Nucleus accumbens (tissue), 56 donors: ENCODE results near the gene RUFY1.
"Not testable (repeated sequence)": the region's sequence is repeated elsewhere in the genome, so short reads cannot be mapped to it uniquely, and the experiment has no call there.

Experiments
- DNase-seq, 56 donors: peaks; one replicate each; lab custom pipeline; 2025; lab: John Stamatoyannopoulos, UW

RUFY1 gene

GRCh38 chr5:179657302-179658178, 107.2 kb downstream of the RUFY1 start:
- DNase-seq: not testable (repeated sequence)

- DNase-seq: peak in 6 of 56 donors; percentile 0 to 17 (median 5)
These were observed 108.0 kb downstream of the RUFY1 start for GRCh38 chr5:179658179-179658856.
